Neural progenitor cell (in vitro differentiated cells): Measurements from ENCODE around the gene SCAMP4.

ENCODE experiments used
- EZH2 ChIP-seq: fragments of 200-600 bp; sonication (generic); IDR thresholded peaks from 2 replicates; pipeline ENCODE4 v1.6.1; 2017; ENCODE audit warnings: antibody characterized with exemption, mild to moderate bottlenecking, moderate library complexity
- EZH2phosphoT487 ChIP-seq: fragments of 200-600 bp; sonication (generic); IDR thresholded peaks from 2 replicates; pipeline ENCODE4 v1.6.1; 2017; ENCODE audit warnings: antibody characterized with exemption
- TF ChIP-seq, protein P1 (sequence below): fragments of 200-600 bp; sonication (generic); IDR thresholded peaks from 2 replicates; pipeline ENCODE4 v1.5.1; 2017; ENCODE audit warnings: antibody characterized with exemption, mild to moderate bottlenecking

DNA sequence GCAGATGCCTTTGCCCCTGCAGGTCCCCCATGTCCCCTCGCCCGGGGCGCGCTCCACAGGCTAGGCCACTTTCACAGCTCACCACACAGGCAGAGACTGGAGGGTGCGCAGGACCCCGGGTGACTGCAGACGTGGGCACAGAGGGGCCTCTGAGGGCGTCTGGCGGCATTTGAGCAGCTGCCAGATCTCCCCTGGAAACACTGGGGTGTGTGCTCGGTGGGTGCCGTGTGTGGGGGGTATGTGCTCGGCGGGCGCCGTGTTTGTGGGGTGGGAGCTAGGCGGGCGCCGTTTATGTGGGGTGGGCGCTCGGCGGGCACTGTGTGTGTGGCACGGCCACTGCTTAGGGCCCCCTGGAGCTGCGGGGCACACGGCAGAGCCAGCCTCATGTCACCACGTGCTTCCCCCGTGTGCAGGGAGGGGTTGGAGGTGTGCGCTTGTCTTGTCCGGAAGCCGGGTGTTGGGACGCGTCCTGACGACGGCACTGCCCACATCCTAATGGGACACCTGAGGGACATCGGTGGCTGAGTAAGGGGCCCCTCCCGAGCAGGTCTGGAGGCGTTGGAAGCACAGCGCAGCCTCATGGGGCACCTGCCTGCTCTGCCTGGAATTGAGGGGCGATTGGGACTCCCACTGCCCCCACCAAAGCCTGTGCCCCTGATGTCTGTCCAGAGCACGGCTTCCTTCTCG lies 52.5 kb downstream of the SCAMP4 start:
- TF ChIP-seq, protein P1, sequence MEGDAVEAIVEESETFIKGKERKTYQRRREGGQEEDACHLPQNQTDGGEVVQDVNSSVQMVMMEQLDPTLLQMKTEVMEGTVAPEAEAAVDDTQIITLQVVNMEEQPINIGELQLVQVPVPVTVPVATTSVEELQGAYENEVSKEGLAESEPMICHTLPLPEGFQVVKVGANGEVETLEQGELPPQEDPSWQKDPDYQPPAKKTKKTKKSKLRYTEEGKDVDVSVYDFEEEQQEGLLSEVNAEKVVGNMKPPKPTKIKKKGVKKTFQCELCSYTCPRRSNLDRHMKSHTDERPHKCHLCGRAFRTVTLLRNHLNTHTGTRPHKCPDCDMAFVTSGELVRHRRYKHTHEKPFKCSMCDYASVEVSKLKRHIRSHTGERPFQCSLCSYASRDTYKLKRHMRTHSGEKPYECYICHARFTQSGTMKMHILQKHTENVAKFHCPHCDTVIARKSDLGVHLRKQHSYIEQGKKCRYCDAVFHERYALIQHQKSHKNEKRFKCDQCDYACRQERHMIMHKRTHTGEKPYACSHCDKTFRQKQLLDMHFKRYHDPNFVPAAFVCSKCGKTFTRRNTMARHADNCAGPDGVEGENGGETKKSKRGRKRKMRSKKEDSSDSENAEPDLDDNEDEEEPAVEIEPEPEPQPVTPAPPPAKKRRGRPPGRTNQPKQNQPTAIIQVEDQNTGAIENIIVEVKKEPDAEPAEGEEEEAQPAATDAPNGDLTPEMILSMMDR: no peak
- no peak for TF ChIP-seq EZH2
- no peak for TF ChIP-seq EZH2phosphoT487
